Activated T-helper 1 cell treated with anti-CD3 and anti-CD28 coated beads, Interleukin-2, amount 50 U/mL, for 16 hours (primary cell): ENCODE results near the gene MAP3K5.
"Not testable (repeated sequence)": the region's sequence is repeated elsewhere in the genome, so short reads cannot be mapped to it uniquely, and the experiment has no call there.

Experiments used
- DNase-seq, 2 donors: peaks; one replicate each; pipeline ENCODE4 v3.0.0-alpha.2; 2020; ENCODE audit warnings: low read depth in 1 of 2, low spot score in 1 of 2

Gene MAP3K5

GRCh38 chr6:136791296-136792094, 782 bp downstream of the MAP3K5 start:
- peak; percentile 20 to 26 for DNase-seq

DNA sequence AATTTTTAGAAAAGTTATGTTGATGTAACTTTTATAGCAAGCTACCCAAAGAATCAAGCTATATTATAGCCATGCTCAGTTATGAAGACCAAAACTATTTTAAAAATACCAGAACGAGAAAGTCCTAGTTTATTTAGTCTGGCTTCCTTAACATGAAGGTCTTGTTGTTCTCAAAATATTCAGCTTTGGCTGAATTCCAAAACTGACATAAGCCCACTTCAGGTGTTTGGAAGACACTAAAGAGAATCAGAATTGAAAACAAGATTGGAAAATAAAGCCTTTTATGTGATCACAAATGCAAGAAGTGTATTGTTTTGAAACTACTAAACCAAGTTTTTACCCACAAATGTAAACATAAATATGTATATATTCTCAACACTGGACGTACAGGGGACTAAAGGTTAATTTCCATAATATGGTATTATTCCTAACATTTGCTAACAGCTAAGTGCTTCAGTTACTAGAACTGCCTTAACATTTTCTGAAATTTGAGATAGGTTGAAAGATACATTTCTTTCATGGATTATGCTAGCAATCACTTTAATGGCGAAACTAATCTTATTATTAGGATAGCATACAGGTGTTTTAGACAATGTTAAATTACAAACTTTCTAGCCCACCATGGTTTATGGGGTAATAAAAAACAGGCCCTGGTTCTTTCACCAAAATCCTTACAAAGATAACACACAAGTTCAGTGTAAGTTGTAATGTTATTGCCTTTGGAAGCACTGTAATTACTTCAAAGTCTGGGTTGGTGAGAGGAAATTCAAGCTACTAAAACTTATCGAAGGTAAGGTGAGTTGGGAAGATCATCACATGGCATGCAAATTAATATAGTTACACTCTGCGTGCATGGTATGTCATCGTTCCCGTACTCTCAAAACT, 1.6 kb downstream of the MAP3K5 start:
- DNase-seq: no peak

GRCh38 chr6:136789440-136789839, 2.8 kb downstream of the MAP3K5 start:
- not testable (repeated sequence) for DNase-seq

GRCh38 chr6:136788069-136788902, 4.0 kb downstream of the MAP3K5 start:
- no peak for DNase-seq

DNA sequence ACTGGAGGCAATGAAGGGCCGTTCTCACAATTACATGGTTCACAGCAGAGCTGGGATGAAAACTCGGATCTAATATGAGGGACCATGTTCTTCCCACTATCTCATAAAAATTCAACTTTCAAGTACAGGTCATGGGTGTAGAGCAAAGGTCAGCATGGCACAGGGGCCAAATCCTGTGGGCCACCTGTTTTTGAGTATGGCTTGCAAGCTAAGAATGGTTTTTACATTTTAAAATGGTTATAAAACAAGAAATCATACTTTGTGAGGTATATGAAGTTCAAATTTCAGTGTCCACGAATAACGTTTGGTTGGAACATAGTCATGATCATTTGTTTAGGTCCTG, 4.6 kb downstream of the MAP3K5 start:
- DNase-seq: no peak

GRCh38 chr6:136786658-136787057, 5.6 kb downstream of the MAP3K5 start:
- DNase-seq: no peak

- peak in 1 of 2 donors; percentile 16 for DNase-seq
These were observed 7.1 kb downstream of the MAP3K5 start for GRCh38 chr6:136784910-136785746.

- DNase-seq: no peak
These were observed 8.0 kb downstream of the MAP3K5 start for GRCh38 chr6:136784271-136784664.

DNA sequence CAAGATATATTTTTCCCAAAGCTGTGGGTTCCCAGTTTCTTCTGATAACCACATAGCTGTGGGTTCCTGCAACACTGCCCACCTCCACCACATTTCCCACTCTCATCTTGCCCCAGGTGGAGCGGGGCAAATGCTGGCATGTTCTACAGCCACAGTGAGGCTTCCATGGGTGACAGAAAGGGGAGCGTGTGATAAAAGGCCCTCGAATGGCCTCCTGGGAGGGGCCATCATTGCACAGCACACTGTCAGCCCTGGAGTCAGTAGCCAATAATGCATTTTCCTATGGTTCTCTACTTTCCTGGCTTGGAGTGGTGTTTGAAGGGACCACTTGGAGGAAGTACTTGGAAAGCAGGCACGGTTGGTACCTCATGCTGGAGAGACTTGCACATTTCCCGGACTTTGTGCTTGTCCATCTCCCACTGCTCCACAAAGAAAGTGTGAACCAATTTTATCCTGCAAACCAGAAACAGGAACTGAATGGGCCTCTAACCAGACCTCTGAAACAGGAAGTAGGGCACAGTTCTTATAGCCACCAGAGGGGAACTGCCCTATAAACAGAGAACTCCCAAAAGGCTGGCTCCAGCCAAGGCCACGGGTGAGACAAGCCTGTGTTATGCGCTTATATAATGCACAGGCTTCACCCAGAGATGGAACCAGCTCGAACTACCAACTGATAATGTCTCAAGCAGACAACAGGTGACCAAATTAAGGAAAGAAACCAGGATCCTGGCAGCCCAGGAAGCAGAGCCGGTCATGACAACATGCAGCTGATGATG, 8.6 kb downstream of the MAP3K5 start:
- no peak for DNase-seq

DNA sequence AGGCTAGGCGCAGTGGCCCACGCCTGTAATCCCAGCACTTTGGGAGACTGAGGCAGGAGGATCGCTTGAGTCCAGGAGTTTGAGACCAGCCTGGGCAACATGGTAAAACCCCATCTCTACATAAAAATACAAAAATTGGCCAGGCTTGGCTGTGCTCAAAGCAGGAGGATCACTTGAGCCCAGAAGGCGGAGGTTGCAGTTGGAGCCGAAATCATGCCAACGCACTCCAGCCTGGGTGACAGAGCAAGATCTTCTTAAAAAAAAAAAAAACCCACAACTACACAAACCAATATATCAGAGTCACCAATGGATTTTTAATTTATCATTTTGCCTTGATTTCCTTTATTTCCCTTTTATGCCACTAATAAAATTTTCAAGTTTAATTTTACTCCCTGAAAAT, 9.3 kb downstream of the MAP3K5 start:
- no peak for DNase-seq

DNA sequence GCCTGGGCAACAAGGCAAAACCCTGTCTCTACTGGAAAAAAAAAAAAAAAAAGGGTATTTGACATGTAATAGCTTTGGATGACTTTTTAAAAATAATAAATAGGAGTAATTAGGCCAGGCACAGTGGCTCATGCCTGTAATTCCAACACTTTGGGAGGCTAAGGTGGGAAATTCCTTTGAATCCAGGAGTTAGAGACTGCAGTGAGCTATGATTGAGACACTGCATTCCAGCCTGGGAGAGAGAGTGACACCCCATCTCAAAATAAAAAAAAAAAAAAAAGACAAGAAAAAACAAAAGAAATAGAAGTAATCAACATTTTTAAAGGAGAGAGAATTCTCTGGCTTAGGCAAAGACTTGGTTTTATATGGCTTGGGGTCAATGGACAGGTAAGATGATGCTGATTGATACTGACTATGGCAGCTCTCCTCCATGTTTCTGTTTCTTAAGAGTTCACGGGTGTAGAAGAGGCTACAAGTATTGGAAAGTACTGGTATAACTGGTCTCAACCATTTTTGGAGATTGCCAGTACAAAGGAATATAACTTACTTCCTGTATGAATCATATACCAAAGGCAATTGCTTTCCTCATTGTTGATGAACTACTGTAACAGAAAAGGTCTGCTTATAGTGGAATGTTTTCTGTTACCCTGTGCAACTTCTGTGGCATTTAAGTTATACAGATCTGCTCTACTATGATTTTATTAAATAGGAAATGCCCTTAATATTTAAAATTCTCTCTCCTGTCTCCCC, 10.1 kb downstream of the MAP3K5 start:
- DNase-seq: no peak

- DNase-seq: no peak
These were observed 11.3 kb downstream of the MAP3K5 start for GRCh38 chr6:136780972-136781371.

- no peak for DNase-seq
These were observed 12.6 kb downstream of the MAP3K5 start for GRCh38 chr6:136779682-136780081.

DNA sequence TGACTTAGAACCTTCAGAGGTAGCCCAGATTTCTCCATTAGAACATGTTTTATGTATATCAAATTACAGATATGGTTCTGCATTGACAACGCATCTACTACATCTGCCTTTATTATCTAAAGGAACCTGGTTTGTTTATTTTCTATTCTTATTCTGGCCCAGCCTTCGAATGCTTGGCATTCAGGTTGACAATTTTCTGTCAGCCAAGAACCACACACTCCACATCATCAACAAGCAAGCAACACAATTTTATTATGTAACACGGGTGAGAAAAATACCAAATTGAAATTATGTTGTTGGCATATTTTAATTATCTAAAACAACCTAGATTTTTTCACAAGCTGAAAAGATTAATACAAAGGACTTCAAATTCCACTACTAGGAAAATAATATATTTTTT, 14.6 kb downstream of the MAP3K5 start:
- no peak for DNase-seq

DNA sequence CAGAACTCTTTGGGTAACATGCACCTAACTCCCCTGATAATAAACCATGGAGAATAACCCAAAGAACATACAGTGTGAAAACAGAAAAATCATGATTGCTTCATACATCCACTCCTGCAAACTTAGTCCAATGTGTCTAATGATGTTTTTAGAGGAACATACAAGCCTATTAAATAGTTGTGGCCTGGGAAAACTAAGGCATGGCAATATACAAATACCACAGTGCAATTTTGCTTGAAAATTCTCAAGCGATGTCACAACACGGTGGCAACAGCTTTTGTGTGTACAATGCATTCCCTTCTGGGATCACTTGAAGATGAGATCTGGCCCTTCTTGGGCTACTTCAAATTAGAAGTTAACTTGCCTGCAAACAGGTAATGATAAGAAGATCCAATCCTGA, 16.7 kb downstream of the MAP3K5 start:
- no peak for DNase-seq

GRCh38 chr6:136775081-136775480, 17.2 kb downstream of the MAP3K5 start:
- DNase-seq: no peak

DNA sequence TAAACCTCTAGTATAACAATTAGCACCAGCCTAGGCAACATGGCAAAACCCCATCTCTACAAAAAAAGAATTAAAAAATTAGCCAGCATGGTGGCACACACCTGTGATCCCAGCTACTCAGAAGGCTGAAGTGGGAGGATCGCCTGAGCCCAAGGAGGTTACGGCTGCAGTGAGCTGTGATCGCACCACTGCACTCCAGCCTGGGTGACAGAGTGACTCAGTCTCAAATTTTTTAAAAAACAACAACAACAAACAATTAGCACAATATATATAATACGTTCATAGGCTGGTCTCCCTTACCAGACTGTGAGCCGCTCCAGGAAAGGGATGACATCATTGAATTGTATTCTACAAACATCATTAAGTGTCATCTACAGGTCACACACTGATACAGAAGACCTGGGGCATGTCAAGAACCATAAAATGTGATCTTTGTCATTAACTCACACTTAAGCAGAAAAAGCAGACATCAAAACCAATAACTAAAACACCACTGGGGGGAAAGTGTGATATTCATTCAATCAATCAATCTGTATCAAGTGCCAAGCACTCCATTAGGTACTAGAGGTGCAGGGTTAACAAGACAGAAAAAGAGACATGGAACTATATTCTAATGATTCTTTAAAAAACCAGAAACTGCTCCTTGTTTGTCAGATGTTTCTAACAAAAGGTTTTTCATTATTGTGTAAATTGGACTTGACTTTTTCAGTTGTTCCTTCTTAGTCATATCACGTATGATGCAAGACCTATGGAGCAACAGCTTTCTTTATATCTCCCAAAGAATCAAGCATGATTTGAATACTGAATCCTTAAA, 17.8 kb downstream of the MAP3K5 start:
- no peak for DNase-seq

- no peak for DNase-seq
These were observed 18.8 kb downstream of the MAP3K5 start for GRCh38 chr6:136773473-136773796.
